Fibroblast of peridontal ligament (primary cell): ENCODE measurements around the gene DENND11.

ENCODE experiments used
- DNase-seq: peaks from one replicate; pipeline ENCODE4 v3.0.0-alpha.2; 2010; ENCODE audit errors: extremely low read depth

The DENND11 gene

GRCh38 chr7:141702047-141702567, at the start of gene DENND11:
TSS of gene DENND11 (minus strand) at chr7:141702166. CDS start at chr7:141702153, 13 bp downstream.
- DNase-seq, result no peak

- no peak for DNase-seq
Measured at GRCh38 chr7:141748396-141748795, 46.4 kb upstream of the DENND11 start.

- no peak for DNase-seq
Measured at GRCh38 chr7:141744131-141744530, 42.2 kb upstream of the DENND11 start.

- DNase-seq, result no peak
Measured at GRCh38 chr7:141742229-141742628, 40.3 kb upstream of the DENND11 start.

GRCh38 chr7:141739250-141739649, 37.3 kb upstream of the DENND11 start:
- no peak for DNase-seq

- DNase-seq, result no peak
Measured at GRCh38 chr7:141738592-141739013, 36.6 kb upstream of the DENND11 start.

- DNase-seq, result peak; percentile 97
Measured at GRCh38 chr7:141737836-141738591, 36.0 kb upstream of the DENND11 start, which contains the start of gene SSBP1. TSS of gene SSBP1 (plus strand) at chr7:141738358. CDS start at chr7:141739167, 809 bp downstream.

- DNase-seq, result peak; percentile 17
Measured at GRCh38 chr7:141737118-141737835, 35.3 kb upstream of the DENND11 start.

GRCh38 chr7:141731476-141732149, 29.6 kb upstream of the DENND11 start:
- no peak for DNase-seq

- no peak for DNase-seq
Measured at GRCh38 chr7:141729020-141729419, 27.1 kb upstream of the DENND11 start.

- DNase-seq, result no peak
Measured at GRCh38 chr7:141722529-141722928, 20.6 kb upstream of the DENND11 start.

GRCh38 chr7:141717450-141717849, 15.5 kb upstream of the DENND11 start:
- no peak for DNase-seq

- no peak for DNase-seq
Measured at GRCh38 chr7:141715794-141716689, 14.1 kb upstream of the DENND11 start.

- DNase-seq, result no peak
Measured at GRCh38 chr7:141715018-141715417, 13.1 kb upstream of the DENND11 start.

- no peak for DNase-seq
Measured at GRCh38 chr7:141714571-141714970, 12.6 kb upstream of the DENND11 start.

GRCh38 chr7:141713890-141714289, 11.9 kb upstream of the DENND11 start:
- no peak for DNase-seq

GRCh38 chr7:141712603-141713255, 10.8 kb upstream of the DENND11 start:
- no peak for DNase-seq

- no peak for DNase-seq
Measured at GRCh38 chr7:141710301-141710700, 8.3 kb upstream of the DENND11 start.

- no peak for DNase-seq
Measured at GRCh38 chr7:141709749-141710148, 7.8 kb upstream of the DENND11 start.

- no peak for DNase-seq
Measured at GRCh38 chr7:141709318-141709717, 7.4 kb upstream of the DENND11 start.

GRCh38 chr7:141708351-141708750, 6.4 kb upstream of the DENND11 start, which contains the start of gene WEE2:
TSS of gene WEE2 (plus strand) at chr7:141708353. CDS start at chr7:141708759, 406 bp downstream.
- no peak for DNase-seq
